Cardiac muscle cell (in vitro differentiated cells and primary cell): ENCODE data around the gene LTF. TPM values are rescaled to one million over a fixed set of nuclear protein-coding genes. Genes with fewer than 3 reads are reported as not detected.
A peak's percentile ranks its signal among the peaks of the same experiment; 100 is the strongest.

ENCODE experiments used
- DNase-seq, 2 donors: peaks; one replicate each; pipeline versions ENCODE4 v3.0.0 to v3.0.0-alpha.2; 2010 to 2017; ENCODE audit warnings: low read depth in 1 of 2, low spot score in 1 of 2
- H3K27ac ChIP-seq: fragments of 200-600 bp; sonication (generic); 2 replicates; pipeline ENCODE4 v1.5.1; 2016
- H3K27me3 ChIP-seq: fragments of 200-600 bp; sonication (generic); 2 replicates; pipeline ENCODE4 v1.6.0; 2016; ENCODE audit warnings: control low read depth
- H3K36me3 ChIP-seq: fragments of 200-600 bp; sonication (generic); 2 replicates; pipeline ENCODE4 v1.5.1; 2016; ENCODE audit warnings: control low read depth
- H3K4me1 ChIP-seq: fragments of 200-600 bp; sonication (generic); 2 replicates; pipeline ENCODE4 v1.8.1; 2017; ENCODE audit warnings: low read depth, mild to moderate bottlenecking, mixed run types
- H3K4me3 ChIP-seq: fragments of 200-600 bp; sonication (generic); 2 replicates; pipeline ENCODE4 v1.5.1; 2016; ENCODE audit warnings: mild to moderate bottlenecking
- H3K9me3 ChIP-seq: fragments of 200-600 bp; sonication (generic); 2 replicates; pipeline ENCODE4 v1.5.1; 2017; ENCODE audit warnings: low read depth, mild to moderate bottlenecking, control low read depth
- polyA plus RNA-seq: library from polyadenylated mRNA; unstranded; fragments of >200 nt; fragmentation: Nextera tagmentation; extraction: Ambion mirVana; gene quantifications from 2 replicates; pipeline ENCODE4 v1.2.1, GENCODE V29; 2016
- total RNA-seq: library from RNA; depleted of rRNA; stranded (reverse); fragments of >200 nt; gene quantifications from 2 replicates; pipeline ENCODE4 v1.2.3, GENCODE V29; 2016
- TF ChIP-seq, protein P1 (sequence below): IDR thresholded peaks from 2 replicates; pipeline ENCODE4 v1.5.1; 2012; ENCODE audit warnings: low read depth, mild to moderate bottlenecking, low read length

The LTF gene
- total and polyA plus RNA-seq, 2 experiments from 2014 or later = not detected

DNA sequence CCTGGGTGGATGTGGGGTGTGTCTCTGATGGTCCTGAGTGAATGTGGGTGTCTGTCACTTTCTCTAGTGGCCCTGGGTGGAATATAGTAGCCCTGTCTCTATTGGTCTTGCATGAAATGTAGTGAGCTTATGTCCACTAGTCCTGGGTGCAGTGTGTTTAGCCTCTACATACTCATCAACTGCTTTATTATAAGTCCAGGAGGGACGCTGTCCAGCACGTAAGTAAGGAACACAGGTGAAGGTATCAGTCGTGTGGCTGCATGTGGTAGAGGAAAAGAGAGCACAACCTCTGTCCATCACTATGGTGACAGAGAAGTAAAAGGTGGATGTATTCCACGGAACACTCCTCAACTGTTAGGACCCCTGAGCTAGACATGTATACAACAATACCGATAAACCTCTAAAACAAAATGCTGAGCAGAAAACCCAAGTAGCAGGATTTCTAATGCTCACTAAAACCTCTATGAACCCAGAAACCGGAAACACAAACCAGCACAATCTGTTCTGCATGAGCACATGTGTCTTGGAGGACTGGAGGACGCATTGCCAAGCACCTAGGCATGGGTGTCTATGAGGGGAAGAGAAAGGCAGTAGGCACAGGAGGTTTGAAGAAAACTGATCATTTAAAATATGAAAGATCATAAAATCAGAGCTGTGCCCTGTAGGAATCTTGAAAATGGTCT, 11.0 kb downstream of the LTF start:
- no peak overlapping the region for H3K27ac ChIP-seq

DNA sequence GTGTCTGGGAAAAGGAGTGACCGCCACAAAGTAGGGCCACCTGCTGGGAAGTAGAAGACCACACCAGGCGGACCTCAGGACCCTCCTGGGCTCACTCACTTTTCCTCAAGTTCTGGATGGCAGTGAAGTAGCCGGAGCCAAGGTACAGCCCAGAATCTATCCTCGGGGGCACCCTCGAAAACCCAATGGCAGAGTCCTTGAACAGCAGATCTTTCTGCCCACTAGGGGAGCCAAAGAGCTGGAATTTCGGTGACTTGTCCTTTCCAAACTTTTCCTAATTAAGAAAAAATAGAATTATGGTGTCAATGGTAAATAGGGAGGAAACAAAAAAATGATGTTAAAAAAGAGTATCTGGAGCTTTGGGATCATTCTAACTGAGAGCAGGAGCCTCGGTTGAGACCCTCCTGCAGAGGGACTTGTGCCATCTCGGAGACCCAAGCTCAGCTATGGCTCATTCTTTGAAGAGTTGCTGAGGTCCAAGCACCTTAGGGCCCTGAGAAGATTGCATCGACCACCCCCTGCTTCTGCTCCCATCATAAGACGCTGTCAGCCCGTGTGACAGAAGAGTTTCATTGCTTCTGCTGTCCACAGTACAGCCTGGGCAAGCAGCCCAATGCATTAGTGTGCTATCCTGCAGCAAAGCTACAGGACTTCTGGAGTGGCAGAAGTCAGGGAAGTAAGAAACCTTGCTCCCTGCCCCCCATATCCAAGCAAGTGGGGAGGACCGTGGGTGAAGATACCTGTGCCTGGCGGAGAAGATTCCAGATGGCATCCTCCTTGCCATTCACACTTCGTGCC, 14.8 kb downstream of the LTF start:
- Histone ChIP-seq H3K36me3 (no peaks in the 10 kb centered on the region), H3K4me3 (no peak overlapping the region), H3K4me1 (peaks cover 9% of the 10 kb centered on the region), H3K27ac (no peak overlapping the region), H3K9me3 (no peaks in the 10 kb centered on the region), H3K27me3 (no peaks in the 10 kb centered on the region)
- TF ChIP-seq, protein P1, sequence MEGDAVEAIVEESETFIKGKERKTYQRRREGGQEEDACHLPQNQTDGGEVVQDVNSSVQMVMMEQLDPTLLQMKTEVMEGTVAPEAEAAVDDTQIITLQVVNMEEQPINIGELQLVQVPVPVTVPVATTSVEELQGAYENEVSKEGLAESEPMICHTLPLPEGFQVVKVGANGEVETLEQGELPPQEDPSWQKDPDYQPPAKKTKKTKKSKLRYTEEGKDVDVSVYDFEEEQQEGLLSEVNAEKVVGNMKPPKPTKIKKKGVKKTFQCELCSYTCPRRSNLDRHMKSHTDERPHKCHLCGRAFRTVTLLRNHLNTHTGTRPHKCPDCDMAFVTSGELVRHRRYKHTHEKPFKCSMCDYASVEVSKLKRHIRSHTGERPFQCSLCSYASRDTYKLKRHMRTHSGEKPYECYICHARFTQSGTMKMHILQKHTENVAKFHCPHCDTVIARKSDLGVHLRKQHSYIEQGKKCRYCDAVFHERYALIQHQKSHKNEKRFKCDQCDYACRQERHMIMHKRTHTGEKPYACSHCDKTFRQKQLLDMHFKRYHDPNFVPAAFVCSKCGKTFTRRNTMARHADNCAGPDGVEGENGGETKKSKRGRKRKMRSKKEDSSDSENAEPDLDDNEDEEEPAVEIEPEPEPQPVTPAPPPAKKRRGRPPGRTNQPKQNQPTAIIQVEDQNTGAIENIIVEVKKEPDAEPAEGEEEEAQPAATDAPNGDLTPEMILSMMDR = peak; percentile 72
- DNase-seq = peak in 1 of 2 donors; percentile 9

More for the DNA sequence above, 11.0 kb downstream of the LTF start:
- no peaks in the 10 kb centered on the region for H3K9me3 ChIP-seq
- TF ChIP-seq, protein P1 = no peak
- no peak overlapping the region for H3K4me3 ChIP-seq
- no peaks in the 10 kb centered on the region for H3K27me3 ChIP-seq
- DNase-seq = no peak
- peaks cover 6% of the 10 kb centered on the region for H3K4me1 ChIP-seq
- no peaks in the 10 kb centered on the region for H3K36me3 ChIP-seq

DNA sequence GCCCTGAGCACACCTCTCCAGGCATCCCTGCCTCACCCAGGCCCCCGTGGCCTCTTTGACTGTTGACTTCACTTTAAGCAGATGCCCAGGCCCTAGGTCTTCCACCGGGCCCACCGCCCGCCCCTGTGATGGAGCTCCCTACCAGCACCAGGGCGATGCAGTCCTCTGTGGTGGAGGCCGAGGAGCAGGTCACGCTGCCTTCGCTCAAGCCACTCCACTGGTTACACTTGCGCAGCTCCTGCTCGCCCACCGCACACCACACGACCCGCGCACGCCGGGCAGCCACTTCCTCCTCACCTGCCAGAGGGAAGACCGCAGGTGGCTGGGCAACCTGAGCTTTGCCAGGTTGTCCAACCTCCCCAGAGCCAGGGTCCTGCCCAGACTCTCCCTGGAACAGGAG, 16.0 kb downstream of the LTF start:
- no peak overlapping the region for H3K27ac ChIP-seq
- peaks cover 9% of the 10 kb centered on the region for H3K4me1 ChIP-seq
- TF ChIP-seq, protein P1 = no peak

DNA sequence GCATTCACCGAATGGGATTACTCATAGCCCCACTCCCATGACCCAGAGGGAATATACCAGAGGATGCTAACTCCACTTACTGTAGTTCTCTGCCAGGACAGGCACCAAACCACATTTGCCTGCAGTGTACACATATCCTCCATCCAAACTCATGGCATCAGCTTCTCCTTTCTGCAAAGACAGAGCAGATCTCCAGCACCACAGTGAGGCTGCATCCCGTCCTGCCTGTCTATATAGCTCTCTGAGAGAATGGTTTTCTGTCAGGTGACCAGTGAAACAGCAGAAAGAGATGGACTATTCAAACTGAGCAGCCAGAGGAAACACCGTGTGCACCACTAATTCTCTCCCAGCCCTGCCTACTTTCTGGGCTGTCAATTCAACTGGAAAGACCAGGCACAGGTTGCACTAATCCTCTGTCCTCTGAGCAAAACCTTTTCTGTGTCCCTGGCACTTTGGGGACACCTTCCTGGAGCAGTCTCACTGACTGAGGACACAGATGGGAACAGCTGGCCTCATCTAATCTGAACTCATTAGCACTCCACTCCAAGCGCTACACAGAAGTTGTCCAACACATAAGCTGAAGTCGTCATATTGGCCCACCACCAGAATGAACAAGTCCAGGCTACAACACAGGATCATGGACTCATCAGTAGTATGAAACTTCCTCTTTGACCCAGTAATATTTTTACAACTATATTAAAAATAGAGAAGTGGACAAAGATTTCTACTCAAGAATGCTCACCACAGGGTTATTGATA, 17.3 kb downstream of the LTF start:
- no peaks in the 10 kb centered on the region for H3K9me3 ChIP-seq
- no peaks in the 10 kb centered on the region for H3K36me3 ChIP-seq
- H3K4me1 ChIP-seq = peaks cover 9% of the 10 kb centered on the region
- DNase-seq = no peak
- no peak overlapping the region for H3K4me3 ChIP-seq
- no peak overlapping the region for H3K27ac ChIP-seq
- TF ChIP-seq, protein P1 = no peak
- no peaks in the 10 kb centered on the region for H3K27me3 ChIP-seq

More for the DNA sequence above, 16.0 kb downstream of the LTF start:
- H3K27me3 ChIP-seq = no peaks in the 10 kb centered on the region
- no peak for DNase-seq
- H3K4me3 ChIP-seq = no peak overlapping the region
- H3K9me3 ChIP-seq = no peaks in the 10 kb centered on the region
- H3K36me3 ChIP-seq = no peaks in the 10 kb centered on the region
